Stimulated activated CD4-positive, alpha-beta T cell treated with anti-CD3 and anti-CD28 coated beads, Interleukin-2, amount 100 ng/mL, for 48 hours (primary cell): Measurements from ENCODE around the gene CFAP107.
"Not testable (repeated sequence)": the region's sequence is repeated elsewhere in the genome, so short reads cannot be mapped to it uniquely, and the experiment has no call there.

Source experiments
- DNase-seq, 2 donors: peaks; one replicate each; pipeline ENCODE4 v3.0.0-alpha.2; 2020

Gene CFAP107

GRCh38 chr1:12745992-12746323, at the start of gene CFAP107:
Gene CFAP107 (plus strand): TSS chr1:12746200. CDS start chr1:12746431, 231 bp downstream.
- no peak for DNase-seq

- no peak for DNase-seq
Observed at GRCh38 chr1:12696658-12697057, 49.3 kb upstream of the CFAP107 start.

GRCh38 chr1:12697397-12697796, 48.6 kb upstream of the CFAP107 start:
- no peak for DNase-seq

- no peak for DNase-seq
Observed at GRCh38 chr1:12703821-12704451, 42.1 kb upstream of the CFAP107 start.

- DNase-seq = no peak
Observed at GRCh38 chr1:12706061-12706460, 39.9 kb upstream of the CFAP107 start.

- DNase-seq = no peak
Observed at GRCh38 chr1:12708396-12709090, 37.5 kb upstream of the CFAP107 start.

GRCh38 chr1:12709091-12709491, 36.9 kb upstream of the CFAP107 start:
- no peak for DNase-seq

GRCh38 chr1:12709696-12710095, 36.3 kb upstream of the CFAP107 start:
- no peak for DNase-seq

GRCh38 chr1:12711536-12711935, 34.5 kb upstream of the CFAP107 start:
- no peak for DNase-seq

- no peak for DNase-seq
Observed at GRCh38 chr1:12712076-12712475, 33.9 kb upstream of the CFAP107 start.

- no peak for DNase-seq
Observed at GRCh38 chr1:12712929-12713328, 33.1 kb upstream of the CFAP107 start.

GRCh38 chr1:12713651-12714050, 32.3 kb upstream of the CFAP107 start:
- not testable (repeated sequence) for DNase-seq

- no peak for DNase-seq
Observed at GRCh38 chr1:12714710-12715475, 31.1 kb upstream of the CFAP107 start.

GRCh38 chr1:12715896-12716437, 30.0 kb upstream of the CFAP107 start, which contains the start of gene AADACL3:
Gene AADACL3 (plus strand): TSS chr1:12716110. CDS start chr1:12716177, 67 bp downstream.
- DNase-seq = no peak

- DNase-seq = no peak
Observed at GRCh38 chr1:12717301-12717838, 28.6 kb upstream of the CFAP107 start.

GRCh38 chr1:12722626-12723025, 23.4 kb upstream of the CFAP107 start:
- DNase-seq = no peak

GRCh38 chr1:12728391-12728790, 17.6 kb upstream of the CFAP107 start:
- no peak for DNase-seq

- DNase-seq = no peak
Observed at GRCh38 chr1:12730156-12730555, 15.8 kb upstream of the CFAP107 start.

- not testable (repeated sequence) for DNase-seq
Observed at GRCh38 chr1:12731084-12731483, 14.9 kb upstream of the CFAP107 start.

- no peak for DNase-seq
Observed at GRCh38 chr1:12734651-12735050, 11.3 kb upstream of the CFAP107 start.

GRCh38 chr1:12738934-12739333, 7.1 kb upstream of the CFAP107 start:
- DNase-seq = no peak

- DNase-seq = no peak
Observed at GRCh38 chr1:12739613-12740012, 6.4 kb upstream of the CFAP107 start.

- no peak for DNase-seq
Observed at GRCh38 chr1:12741946-12742345, 4.1 kb upstream of the CFAP107 start.
